Posterior vena cava (tissue), 2 donors: ENCODE data around the gene SLF2. TPM values are rescaled to one million over a fixed set of nuclear protein-coding genes. Genes with fewer than 3 reads are reported as not detected.
"Not testable (repeated sequence)": the region's sequence is repeated elsewhere in the genome, so short reads cannot be mapped to it uniquely, and the experiment has no call there.

ENCODE experiments used
- DNase-seq: peaks from one replicate; pipeline ENCODE4 v3.0.0-alpha.2; 2020; ENCODE audit warnings: low spot score
- intact Hi-C, 2 donors: fragments of 100-400 bp; cut with DNase I; formaldehyde crosslinking; loops; one replicate each; pipeline versions ENCODE4 v1.14.1 to v1.14.2; 2022 to 2023
- total RNA-seq, 2 donors: library from RNA; stranded (reverse); fragmentation: NEBNext Ultra II Directional; extraction: Animal tissue kit (Norgen Biotek cat#: 25700); gene quantifications; one replicate each; pipeline ENCODE4 v1.2.1, GENCODE V29; 2021
- donor health status: DM: yes; HTN: yes; CAD: no.
- donor health status: DM: yes; HTN: yes; CAD: no.

The SLF2 gene
- total RNA-seq, 2 donors from 2014 or later: 21.8 to 23.7 TPM

GRCh38 chr10:100972115-100972903 lies 59.5 kb downstream of the SLF2 start:
- intact Hi-C loops: no loop called here
- peak; percentile 38 for DNase-seq

GRCh38 chr10:100972904-100973535 lies 60.3 kb downstream of the SLF2 start:
- DNase-seq: peak; percentile 64
- intact Hi-C loops: no loop called here

GRCh38 chr10:100975397-100975796 lies 62.6 kb downstream of the SLF2 start:
- intact Hi-C loops: not testable (repeated sequence)
- peak; percentile 34 for DNase-seq

- intact Hi-C loops: no loop called here
- no peak for DNase-seq
These were observed 64.1 kb downstream of the SLF2 start for GRCh38 chr10:100976906-100977305.

GRCh38 chr10:100977436-100977835 lies 64.7 kb downstream of the SLF2 start:
- intact Hi-C loops: no loop called here
- DNase-seq: peak; percentile 64

- intact Hi-C loops: no loop called here
- peak; percentile 57 for DNase-seq
These were observed 65.5 kb downstream of the SLF2 start for GRCh38 chr10:100978121-100978900.

GRCh38 chr10:100978901-100979195 lies 66.1 kb downstream of the SLF2 start:
- intact Hi-C loops: no loop called here
- DNase-seq: peak; percentile 36

GRCh38 chr10:100979791-100980272 lies 67.1 kb downstream of the SLF2 start:
- DNase-seq: peak; percentile 74
- intact Hi-C loops: no loop called here

GRCh38 chr10:100980311-100980710 lies 67.5 kb downstream of the SLF2 start:
- no peak for DNase-seq
- intact Hi-C loops: no loop called here

- peak; percentile 38 for DNase-seq
These were observed 67.9 kb downstream of the SLF2 start for GRCh38 chr10:100980711-100981110.

GRCh38 chr10:100981178-100981772 lies 68.5 kb downstream of the SLF2 start:
- intact Hi-C loops: no loop called here
- no peak for DNase-seq

More at GRCh38 chr10:100980711-100981110, 67.9 kb downstream of the SLF2 start:
- intact Hi-C loops: no loop called here

GRCh38 chr10:100982916-100983830 lies 70.4 kb downstream of the SLF2 start:
- intact Hi-C loops: no loop called here
- peak; percentile 76 for DNase-seq

- intact Hi-C loops: no loop called here
- DNase-seq: peak; percentile 40
These were observed 71.3 kb downstream of the SLF2 start for GRCh38 chr10:100983868-100984671.

GRCh38 chr10:100984672-100985177 lies 72.0 kb downstream of the SLF2 start:
- peak; percentile 36 for DNase-seq
- intact Hi-C loops: no loop called here

GRCh38 chr10:100985336-100985735 lies 72.6 kb downstream of the SLF2 start:
- DNase-seq: peak; percentile 36
- intact Hi-C loops: no loop called here

GRCh38 chr10:100986623-100986951 lies 73.8 kb downstream of the SLF2 start:
- no peak for DNase-seq
- intact Hi-C loops: no loop called here

GRCh38 chr10:100986952-100987684 lies 74.4 kb downstream of the SLF2 start, which contains the start of the genes MRPL43 and TWNK:
TSS of gene MRPL43 (minus strand) at chr10:100987497. CDS start at chr10:100987443, 54 bp downstream.
TSS of gene TWNK (plus strand) at chr10:100987543. CDS start at chr10:100988211, 668 bp downstream.
- peak; percentile 96 for DNase-seq
- intact Hi-C loops: no loop called here
